SU-DHL-6 (cell line): ENCODE data around the gene TOX2.

Experiments used
- H2AFZ ChIP-seq: fragments of 200-600 bp; sonication (generic); 2 replicates; pipeline ENCODE4 v1.6.1; 2014; ENCODE audit warnings: low read depth, mild to moderate bottlenecking, moderate library complexity, mixed read lengths, antibody characterized with exemption, low read length; ENCODE audit not compliant: severe bottlenecking
- H3F3A ChIP-seq: fragments of 200-600 bp; shearing (Covaris generic); 2 replicates; pipeline ENCODE4 v1.6.0; 2016; ENCODE audit warnings: antibody characterized with exemption, mild to moderate bottlenecking; ENCODE audit not compliant: insufficient read depth
- H3K27ac ChIP-seq: fragments of 200-600 bp; sonication (generic); 2 replicates; pipeline ENCODE4 v1.5.1; 2016; ENCODE audit warnings: low read depth, mild to moderate bottlenecking, low read length, moderate library complexity, mixed read lengths
- H3K27me3 ChIP-seq: fragments of 200-600 bp; sonication (generic), shearing (Covaris generic); 2 replicates; pipeline ENCODE4 v1.6.0; 2014; ENCODE audit warnings: mild to moderate bottlenecking, low read length
- H3K36me3 ChIP-seq: fragments of 200-600 bp; sonication (generic); 2 replicates; pipeline ENCODE4 v1.6.1; 2014; ENCODE audit warnings: mild to moderate bottlenecking, low read length, mixed read lengths
- H3K4me2 ChIP-seq: fragments of 300-600, 200-600 bp; shearing (Covaris generic), sonication (generic); 2 replicates; pipeline ENCODE4 v1.6.0; 2014; ENCODE audit warnings: low read length, low read depth, mild to moderate bottlenecking; ENCODE audit not compliant: poor library complexity, severe bottlenecking
- H3K4me3 ChIP-seq: fragments of 200-600 bp; sonication (generic); 2 replicates; pipeline ENCODE4 v1.5.1; 2014; ENCODE audit warnings: antibody characterized with exemption, low read length, mild to moderate bottlenecking, mixed read lengths; ENCODE audit not compliant: insufficient read depth, poor library complexity, severe bottlenecking
- H3K79me2 ChIP-seq: fragments of 200-600 bp; sonication (generic); 2 replicates; pipeline ENCODE4 v1.6.1; 2014; ENCODE audit warnings: mild to moderate bottlenecking, low read length, moderate library complexity; ENCODE audit not compliant: insufficient read depth
- H3K9ac ChIP-seq: fragments of 200-600 bp; sonication (generic); 2 replicates; pipeline ENCODE4 v1.7.0; 2014; ENCODE audit warnings: mild to moderate bottlenecking, low read length
- H3K9me2 ChIP-seq: fragments of 200-600 bp; sonication (generic); replicated peaks from 2 replicates; pipeline ENCODE4 v1.6.1; 2014; ENCODE audit warnings: low read length; ENCODE audit not compliant: insufficient read depth
- H3K9me3 ChIP-seq: fragments of 200-600 bp; sonication (generic); 2 replicates; pipeline ENCODE4 v1.6.1; 2014; ENCODE audit warnings: low read length, mixed read lengths; ENCODE audit not compliant: insufficient read depth
- H4K20me1 ChIP-seq: fragments of 200-600 bp; sonication (generic); 2 replicates; pipeline ENCODE4 v1.6.1; 2014; ENCODE audit warnings: low read depth, mild to moderate bottlenecking, antibody characterized with exemption, low read length, moderate library complexity, mixed read lengths
- CTCF ChIP-seq: fragments of 200-600 bp; sonication (generic); IDR thresholded peaks from one replicate; pipeline ENCODE4 v1.5.1; 2017; ENCODE audit warnings: antibody characterized with exemption, mild to moderate bottlenecking, low read length, moderate library complexity; ENCODE audit not compliant: insufficient read depth, poor library complexity, severe bottlenecking
- EZH2phosphoT487 ChIP-seq: fragments of 200-600 bp; sonication (generic), shearing (Covaris generic); conservative IDR thresholded peaks from 2 replicates; pipeline ENCODE4 v1.6.1; 2018; ENCODE audit warnings: mild to moderate bottlenecking, antibody characterized with exemption, low read length, moderate library complexity, mixed read lengths

TOX2 gene

GRCh38 chr20:44032583-44033331 lies 118.1 kb downstream of the TOX2 start:
- H2AFZ ChIP-seq = no peak overlapping the region
- H3K36me3 ChIP-seq = no peaks in the 10 kb centered on the region
- no peak overlapping the region for H3K9ac ChIP-seq
- H3K9me3 ChIP-seq = no peaks in the 10 kb centered on the region
- no peaks in the 10 kb centered on the region for H3K9me2 ChIP-seq
- H3K79me2 ChIP-seq = no peaks in the 10 kb centered on the region
- no peak overlapping the region for H3K4me3 ChIP-seq
- TF ChIP-seq CTCF (no peak), EZH2phosphoT487 (no peak)
- no peaks in the 10 kb centered on the region for H3K27me3 ChIP-seq
- H4K20me1 ChIP-seq = no peaks in the 10 kb centered on the region
- H3F3A ChIP-seq = no peaks in the 10 kb centered on the region
- no peak overlapping the region for H3K27ac ChIP-seq
- H3K4me2 ChIP-seq = no peak overlapping the region

DNA sequence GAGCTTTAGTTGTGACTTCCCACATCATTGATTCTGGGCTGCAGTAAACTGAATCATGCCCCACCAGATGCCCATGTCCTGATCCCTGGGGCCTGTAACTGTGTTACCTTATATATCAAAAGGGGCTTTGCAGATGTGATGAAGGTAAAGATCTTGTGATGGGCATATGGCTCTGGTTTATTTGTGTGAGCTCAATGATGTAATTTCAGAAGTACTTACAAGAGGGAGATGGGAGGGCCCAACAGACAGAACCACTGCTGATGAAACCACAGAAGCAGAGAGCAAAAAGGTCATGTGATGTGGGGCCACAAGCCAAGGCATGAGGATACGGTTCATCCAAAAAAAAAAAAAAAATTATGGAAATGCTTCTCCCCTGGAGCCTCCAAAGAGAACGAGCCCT lies 118.7 kb downstream of the TOX2 start:
- TF ChIP-seq EZH2phosphoT487 = no peak
- TF ChIP-seq CTCF = no peak
- Histone ChIP-seq H3K4me3 (no peak overlapping the region), H4K20me1 (no peaks in the 10 kb centered on the region), H3K9me3 (no peaks in the 10 kb centered on the region), H2AFZ (no peak overlapping the region), H3K27me3 (no peaks in the 10 kb centered on the region), H3K9me2 (no peaks in the 10 kb centered on the region), H3K9ac (no peak overlapping the region), H3K4me2 (no peak overlapping the region), H3K79me2 (no peaks in the 10 kb centered on the region), H3F3A (no peaks in the 10 kb centered on the region), H3K27ac (no peak overlapping the region), H3K36me3 (no peaks in the 10 kb centered on the region)

GRCh38 chr20:44033873-44034272 lies 119.2 kb downstream of the TOX2 start:
- no peak for TF ChIP-seq EZH2phosphoT487
- TF ChIP-seq CTCF = no peak
- Histone ChIP-seq H3K4me2 (no peak overlapping the region), H3K4me3 (no peak overlapping the region), H3K36me3 (no peaks in the 10 kb centered on the region), H3K79me2 (no peaks in the 10 kb centered on the region), H3K27me3 (no peaks in the 10 kb centered on the region), H2AFZ (no peak overlapping the region), H3K9ac (no peak overlapping the region), H4K20me1 (no peaks in the 10 kb centered on the region), H3K9me3 (no peaks in the 10 kb centered on the region), H3F3A (no peaks in the 10 kb centered on the region), H3K27ac (no peak overlapping the region), H3K9me2 (no peaks in the 10 kb centered on the region)
